ENCODE measurements around the gene CEACAM21.

CEACAM21 gene

DNA sequence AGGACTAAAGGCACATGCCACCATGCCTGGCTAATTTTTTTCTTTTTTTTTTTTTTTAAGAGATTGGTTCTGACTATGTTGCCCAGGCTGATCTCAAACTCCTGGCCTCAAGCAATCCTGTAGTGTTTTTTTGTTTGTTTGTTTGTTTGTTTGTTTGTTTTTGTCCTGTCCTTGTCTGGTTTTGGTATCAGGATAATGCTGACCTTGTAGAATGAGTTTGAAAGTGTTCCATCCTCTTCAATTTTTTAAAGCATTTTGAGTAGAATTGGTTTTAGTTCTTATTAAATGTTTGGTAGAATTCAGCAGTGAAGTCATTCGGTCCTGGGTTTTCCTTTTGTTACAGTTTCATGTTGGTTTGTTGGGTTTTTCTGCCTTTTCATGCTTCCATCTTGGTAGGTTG, 31.7 kb downstream of the CEACAM21 start:
- Histone ChIP-seq H3K4me3 (ENCODE audit: low read depth, low read length) (no peak overlapping the region), H3K36me3 (ENCODE audit: control insufficient read depth in 2 of 2, insufficient read depth in 1 of 2, low read length in 2 of 2) (no peaks in the 10 kb centered on the region), H3K27ac (ENCODE audit: extremely low read depth, low read depth, low read length) (no peak overlapping the region), H3K9me3 (ENCODE audit: control insufficient read depth, insufficient read depth, low read depth, low read length) (no peaks in the 10 kb centered on the region), H3K4me1 (ENCODE audit: control insufficient read depth, insufficient read depth, low read length) (no peaks in the 10 kb centered on the region)
- TF ChIP-seq ZNF624 (tag by site-specific recombination; IDR thresholded peaks at IDR 0.05) (no peak), GLIS2 (tag by site-specific recombination; IDR thresholded peaks at IDR 0.05) (no peak), ZNF19 (tag by site-specific recombination; IDR thresholded peaks at IDR 0.05; ENCODE audit: low read depth) (no peak), SALL2 (tag by site-specific recombination; IDR thresholded peaks at IDR 0.05; ENCODE audit: borderline replicate concordance) (no peak), ZBTB21 (tag by site-specific recombination; IDR thresholded peaks at IDR 0.05) (no peak), ZNF174 (tag by site-specific recombination; IDR thresholded peaks at IDR 0.05) (no peak), ZNF274 (IDR thresholded peaks at IDR 0.05; ENCODE audit: low read length) (no peak), ZNF274 (tag by site-specific recombination; IDR thresholded peaks at IDR 0.05; ENCODE audit: borderline replicate concordance) (no peak), ZEB2 (tag by site-specific recombination; IDR thresholded peaks at IDR 0.05) (no peak), ZNF514 (tag by site-specific recombination; IDR thresholded peaks at IDR 0.05) (no peak), ZNF560 (tag by site-specific recombination; IDR thresholded peaks at IDR 0.05; ENCODE audit: borderline replicate concordance) (no peak), ZNF366 (tag by site-specific recombination; conservative IDR thresholded peaks at IDR 0.05) (no peak), REPIN1 (tag by site-specific recombination; IDR thresholded peaks at IDR 0.05; ENCODE audit: low read depth) (no peak), ZNF114 (tag by site-specific recombination; IDR thresholded peaks at IDR 0.05) (no peak), ZBTB7A (tag by site-specific recombination; IDR thresholded peaks at IDR 0.05; ENCODE audit: low read depth) (no peak)
- ChIA-PET POLR2A (interaction anchor here (0.7 kb wide), 1 partner anchor 358 kb away, joined by 3 read pairs; no protein-coding TSS in a partner anchor), CTCF (interaction anchor here (0.6 to 1.0 kb wide), 2 partner anchors 10 to 41 kb away, joined by 3 to 8 read pairs; no protein-coding TSS in a partner anchor)

DNA sequence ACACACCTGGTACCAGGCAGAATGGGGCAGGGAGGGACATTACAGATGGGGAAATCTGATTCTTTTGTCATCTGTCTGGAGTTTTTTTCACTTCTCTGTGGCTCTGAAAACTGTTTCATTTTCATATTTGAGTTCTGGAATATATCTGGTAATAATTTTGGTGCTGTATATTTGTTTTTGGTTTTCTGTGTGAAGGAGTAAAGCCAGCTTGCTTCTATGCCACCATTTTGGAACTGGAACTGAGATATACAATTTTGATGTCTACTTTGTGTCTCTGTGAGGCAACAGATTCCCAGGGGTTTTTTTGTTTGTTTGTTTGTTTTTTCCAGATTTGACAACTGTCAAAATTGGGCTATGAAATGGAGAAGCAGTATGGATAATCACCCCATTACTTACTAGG, 34.8 kb downstream of the CEACAM21 start:
- ChIA-PET POLR2A (no interaction called here), CTCF (interaction anchor here (0.6 to 1.8 kb wide), 3 partner anchors 40 to 227 kb away, joined by 3 to 7 read pairs (median 3); no protein-coding TSS in a partner anchor)
- TF ChIP-seq ZNF302 (tag by site-specific recombination; IDR thresholded peaks at IDR 0.05; ENCODE audit: low read depth) (no peak), ZNF664 (tag by site-specific recombination; IDR thresholded peaks at IDR 0.05) (no peak), ZSCAN16 (tag by site-specific recombination; IDR thresholded peaks at IDR 0.05) (no peak), ZNF248 (tag by site-specific recombination; IDR thresholded peaks at IDR 0.05) (no peak), SETDB1 (IDR thresholded peaks at IDR 0.05; ENCODE audit: insufficient read length, low read length) (no peak), ZNF354C (tag by site-specific recombination; IDR thresholded peaks at IDR 0.05; ENCODE audit: borderline replicate concordance, low read depth) (no peak), ZXDB (tag by site-specific recombination; IDR thresholded peaks at IDR 0.05) (no peak), ZNF660 (tag by site-specific recombination; IDR thresholded peaks at IDR 0.05) (no peak), ZNF626 (tag by site-specific recombination; IDR thresholded peaks at IDR 0.05) (no peak), ZNF624 (tag by site-specific recombination; IDR thresholded peaks at IDR 0.05) (no peak), ZNF292 (tag by site-specific recombination; IDR thresholded peaks at IDR 0.05; ENCODE audit: borderline replicate concordance, low read depth) (no peak), GLI4 (tag by site-specific recombination; IDR thresholded peaks at IDR 0.05) (no peak), YY2 (tag by site-specific recombination; IDR thresholded peaks at IDR 0.05) (no peak)
- TF ChIP-seq, protein P1, sequence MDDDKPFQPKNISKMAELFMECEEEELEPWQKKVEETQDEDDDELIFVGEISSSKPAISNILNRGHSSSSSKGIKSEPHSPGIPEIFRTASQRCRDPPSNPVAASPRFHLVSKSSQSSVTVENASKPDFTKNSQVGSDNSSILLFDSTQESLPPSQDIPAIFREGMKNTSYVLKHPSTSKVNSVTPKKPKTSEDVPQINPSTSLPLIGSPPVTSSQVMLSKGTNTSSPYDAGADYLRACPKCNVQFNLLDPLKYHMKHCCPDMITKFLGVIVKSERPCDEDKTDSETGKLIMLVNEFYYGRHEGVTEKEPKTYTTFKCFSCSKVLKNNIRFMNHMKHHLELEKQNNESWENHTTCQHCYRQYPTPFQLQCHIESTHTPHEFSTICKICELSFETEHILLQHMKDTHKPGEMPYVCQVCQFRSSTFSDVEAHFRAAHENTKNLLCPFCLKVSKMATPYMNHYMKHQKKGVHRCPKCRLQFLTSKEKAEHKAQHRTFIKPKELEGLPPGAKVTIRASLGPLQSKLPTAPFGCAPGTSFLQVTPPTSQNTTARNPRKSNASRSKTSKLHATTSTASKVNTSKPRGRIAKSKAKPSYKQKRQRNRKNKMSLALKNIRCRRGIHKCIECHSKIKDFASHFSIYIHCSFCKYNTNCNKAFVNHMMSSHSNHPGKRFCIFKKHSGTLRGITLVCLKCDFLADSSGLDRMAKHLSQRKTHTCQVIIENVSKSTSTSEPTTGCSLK (tag by site-specific recombination; IDR thresholded peaks at IDR 0.05): no peak
- TF ChIP-seq, protein P2, sequence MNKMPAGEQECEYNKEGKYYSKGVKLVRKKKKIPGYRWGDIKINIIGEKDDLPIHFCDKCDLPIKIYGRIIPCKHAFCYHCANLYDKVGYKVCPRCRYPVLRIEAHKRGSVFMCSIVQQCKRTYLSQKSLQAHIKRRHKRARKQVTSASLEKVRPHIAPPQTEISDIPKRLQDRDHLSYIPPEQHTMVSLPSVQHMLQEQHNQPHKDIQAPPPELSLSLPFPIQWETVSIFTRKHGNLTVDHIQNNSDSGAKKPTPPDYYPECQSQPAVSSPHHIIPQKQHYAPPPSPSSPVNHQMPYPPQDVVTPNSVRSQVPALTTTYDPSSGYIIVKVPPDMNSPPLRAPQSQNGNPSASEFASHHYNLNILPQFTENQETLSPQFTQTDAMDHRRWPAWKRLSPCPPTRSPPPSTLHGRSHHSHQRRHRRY (tag by site-specific recombination; IDR thresholded peaks at IDR 0.05): no peak
- TF ChIP-seq, protein P3, sequence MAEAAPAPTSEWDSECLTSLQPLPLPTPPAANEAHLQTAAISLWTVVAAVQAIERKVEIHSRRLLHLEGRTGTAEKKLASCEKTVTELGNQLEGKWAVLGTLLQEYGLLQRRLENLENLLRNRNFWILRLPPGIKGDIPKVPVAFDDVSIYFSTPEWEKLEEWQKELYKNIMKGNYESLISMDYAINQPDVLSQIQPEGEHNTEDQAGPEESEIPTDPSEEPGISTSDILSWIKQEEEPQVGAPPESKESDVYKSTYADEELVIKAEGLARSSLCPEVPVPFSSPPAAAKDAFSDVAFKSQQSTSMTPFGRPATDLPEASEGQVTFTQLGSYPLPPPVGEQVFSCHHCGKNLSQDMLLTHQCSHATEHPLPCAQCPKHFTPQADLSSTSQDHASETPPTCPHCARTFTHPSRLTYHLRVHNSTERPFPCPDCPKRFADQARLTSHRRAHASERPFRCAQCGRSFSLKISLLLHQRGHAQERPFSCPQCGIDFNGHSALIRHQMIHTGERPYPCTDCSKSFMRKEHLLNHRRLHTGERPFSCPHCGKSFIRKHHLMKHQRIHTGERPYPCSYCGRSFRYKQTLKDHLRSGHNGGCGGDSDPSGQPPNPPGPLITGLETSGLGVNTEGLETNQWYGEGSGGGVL (tag by site-specific recombination; IDR thresholded peaks at IDR 0.05): no peak
- TF ChIP-seq, protein P4, sequence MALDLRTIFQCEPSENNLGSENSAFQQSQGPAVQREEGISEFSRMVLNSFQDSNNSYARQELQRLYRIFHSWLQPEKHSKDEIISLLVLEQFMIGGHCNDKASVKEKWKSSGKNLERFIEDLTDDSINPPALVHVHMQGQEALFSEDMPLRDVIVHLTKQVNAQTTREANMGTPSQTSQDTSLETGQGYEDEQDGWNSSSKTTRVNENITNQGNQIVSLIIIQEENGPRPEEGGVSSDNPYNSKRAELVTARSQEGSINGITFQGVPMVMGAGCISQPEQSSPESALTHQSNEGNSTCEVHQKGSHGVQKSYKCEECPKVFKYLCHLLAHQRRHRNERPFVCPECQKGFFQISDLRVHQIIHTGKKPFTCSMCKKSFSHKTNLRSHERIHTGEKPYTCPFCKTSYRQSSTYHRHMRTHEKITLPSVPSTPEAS (tag by site-specific recombination; IDR thresholded peaks at IDR 0.05): no peak
- Histone ChIP-seq H3K36me3 (ENCODE audit: control insufficient read depth in 2 of 2, insufficient read depth in 1 of 2, low read length in 2 of 2) (no peaks in the 10 kb centered on the region), H3K9me3 (ENCODE audit: control insufficient read depth, insufficient read depth, low read depth, low read length) (no peaks in the 10 kb centered on the region), H3K27ac (ENCODE audit: extremely low read depth, low read depth, low read length) (no peak overlapping the region), H3K4me1 (ENCODE audit: control insufficient read depth, insufficient read depth, low read length) (no peaks in the 10 kb centered on the region), H3K4me3 (ENCODE audit: low read depth, low read length) (no peak overlapping the region)

Data from HEK293 (cell line).